ENCODE results near the gene CPEB3. TPM values are rescaled to one million over a fixed set of nuclear protein-coding genes. Genes with fewer than 3 reads are reported as not detected.

CPEB3 gene
- total RNA-seq, 1 donor from 2014 or later, result 1.6 TPM

- TF ChIP-seq CTCF (conservative IDR thresholded peaks at IDR 0.05), result no peak
- Mint-ChIP-seq H3K36me3 (ENCODE audit: low read depth) (peaks cover 34% of the 10 kb centered on the region), H3K9me3 (peaks cover 2% of the 10 kb centered on the region), H3K4me1 (peaks cover 9% of the 10 kb centered on the region), H3K27ac (ENCODE audit: unreplicated experiment) (no peak overlapping the region), H3K27me3 (ENCODE audit: low read depth) (no peaks in the 10 kb centered on the region), H3K4me3 (no peak overlapping the region)
- DNase-seq (ENCODE audit: low read depth, low spot score), result no peak
Observed at GRCh38 chr10:92014620-92015019, 276.3 kb downstream of the CPEB3 start.

- Mint-ChIP-seq H3K27ac (ENCODE audit: unreplicated experiment) (no peak overlapping the region), H3K36me3 (ENCODE audit: low read depth) (peaks cover 24% of the 10 kb centered on the region), H3K4me3 (no peak overlapping the region), H3K4me1 (peaks cover 9% of the 10 kb centered on the region), H3K9me3 (peaks cover 2% of the 10 kb centered on the region), H3K27me3 (ENCODE audit: low read depth) (no peaks in the 10 kb centered on the region)
- no peak for DNase-seq (ENCODE audit: low read depth, low spot score)
- TF ChIP-seq CTCF (conservative IDR thresholded peaks at IDR 0.05), result no peak
Observed at GRCh38 chr10:92011560-92012214, 279.2 kb downstream of the CPEB3 start.

- Mint-ChIP-seq H3K27ac (ENCODE audit: unreplicated experiment) (no peak overlapping the region), H3K9me3 (peaks cover 2% of the 10 kb centered on the region), H3K27me3 (ENCODE audit: low read depth) (no peaks in the 10 kb centered on the region), H3K4me1 (peaks cover 9% of the 10 kb centered on the region), H3K4me3 (no peak overlapping the region), H3K36me3 (ENCODE audit: low read depth) (peaks cover 28% of the 10 kb centered on the region)
- TF ChIP-seq CTCF (conservative IDR thresholded peaks at IDR 0.05), result no peak
- no peak for DNase-seq (ENCODE audit: low read depth, low spot score)
Observed at GRCh38 chr10:92010047-92010735, 280.7 kb downstream of the CPEB3 start.

- Mint-ChIP-seq H3K4me3 (no peak overlapping the region), H3K9me3 (peaks cover 2% of the 10 kb centered on the region), H3K4me1 (peaks cover 9% of the 10 kb centered on the region), H3K27me3 (ENCODE audit: low read depth) (no peaks in the 10 kb centered on the region), H3K36me3 (ENCODE audit: low read depth) (peaks cover 35% of the 10 kb centered on the region), H3K27ac (ENCODE audit: unreplicated experiment) (no peak overlapping the region)
- TF ChIP-seq CTCF (conservative IDR thresholded peaks at IDR 0.05), result no peak
- DNase-seq (ENCODE audit: low read depth, low spot score), result no peak
Observed at GRCh38 chr10:92009445-92009844, 281.4 kb downstream of the CPEB3 start.

- no peaks in the 10 kb centered on the region for H3K27me3 Mint-ChIP-seq (ENCODE audit: low read depth)
- H3K27ac Mint-ChIP-seq (ENCODE audit: unreplicated experiment), result no peak overlapping the region
- peaks cover 50% of the 10 kb centered on the region for H3K36me3 Mint-ChIP-seq (ENCODE audit: low read depth)
- DNase-seq (ENCODE audit: low read depth, low spot score), result no peak
- no peak overlapping the region for H3K4me3 Mint-ChIP-seq
- H3K4me1 Mint-ChIP-seq, result peaks cover 9% of the 10 kb centered on the region
- TF ChIP-seq CTCF (conservative IDR thresholded peaks at IDR 0.05), result no peak
- peaks cover 10% of the 10 kb centered on the region for H3K9me3 Mint-ChIP-seq
Observed at GRCh38 chr10:92005978-92006377, 284.9 kb downstream of the CPEB3 start.

Data from neural crest cell (in vitro differentiated cells).